Type B pancreatic cell (in vitro differentiated cells): ENCODE results near the gene LYPD4. TPM values are rescaled to one million over a fixed set of nuclear protein-coding genes. Genes with fewer than 3 reads are reported as not detected.

Source experiments
- DNase-seq: peaks from one replicate; pipeline ENCODE4 v3.0.0; 2021; ENCODE audit warnings: mixed read lengths; ENCODE audit not compliant: unreplicated experiment; ENCODE audit errors: extremely low spot score
- H3K27ac Mint-ChIP-seq: 2 replicates; pipeline ENCODE4 v1.8.0; 2021; ENCODE audit warnings: mild to moderate bottlenecking, mixed read lengths
- H3K27me3 Mint-ChIP-seq: 2 replicates; pipeline ENCODE4 v1.8.0; 2021; ENCODE audit warnings: mixed read lengths
- H3K36me3 Mint-ChIP-seq: 2 replicates; pipeline ENCODE4 v1.8.0; 2021; ENCODE audit warnings: mixed read lengths
- H3K4me1 Mint-ChIP-seq: one replicate; pipeline ENCODE4 v1.8.0; 2021; ENCODE audit warnings: mixed read lengths; ENCODE audit not compliant: unreplicated experiment
- H3K4me3 Mint-ChIP-seq: 2 replicates; pipeline ENCODE4 v1.8.0; 2021; ENCODE audit warnings: mild to moderate bottlenecking, mixed read lengths
- H3K9me3 Mint-ChIP-seq: 2 replicates; pipeline ENCODE4 v1.8.0; 2021; ENCODE audit warnings: mixed read lengths
- total RNA-seq: library from RNA; stranded (reverse); gene quantifications from 2 replicates; pipeline ENCODE4 v1.2.1, GENCODE V29; 2021; ENCODE audit warnings: low replicate concordance
- TF ChIP-seq, protein P1 (sequence below): fragments of 200-600 bp; sonication (generic); conservative IDR thresholded peaks from 2 replicates; pipeline ENCODE4 v1.5.0; 2021; ENCODE audit warnings: antibody characterized with exemption, mild to moderate bottlenecking

LYPD4 gene
- total RNA-seq, 1 donor from 2014 or later, result not detected

DNA sequence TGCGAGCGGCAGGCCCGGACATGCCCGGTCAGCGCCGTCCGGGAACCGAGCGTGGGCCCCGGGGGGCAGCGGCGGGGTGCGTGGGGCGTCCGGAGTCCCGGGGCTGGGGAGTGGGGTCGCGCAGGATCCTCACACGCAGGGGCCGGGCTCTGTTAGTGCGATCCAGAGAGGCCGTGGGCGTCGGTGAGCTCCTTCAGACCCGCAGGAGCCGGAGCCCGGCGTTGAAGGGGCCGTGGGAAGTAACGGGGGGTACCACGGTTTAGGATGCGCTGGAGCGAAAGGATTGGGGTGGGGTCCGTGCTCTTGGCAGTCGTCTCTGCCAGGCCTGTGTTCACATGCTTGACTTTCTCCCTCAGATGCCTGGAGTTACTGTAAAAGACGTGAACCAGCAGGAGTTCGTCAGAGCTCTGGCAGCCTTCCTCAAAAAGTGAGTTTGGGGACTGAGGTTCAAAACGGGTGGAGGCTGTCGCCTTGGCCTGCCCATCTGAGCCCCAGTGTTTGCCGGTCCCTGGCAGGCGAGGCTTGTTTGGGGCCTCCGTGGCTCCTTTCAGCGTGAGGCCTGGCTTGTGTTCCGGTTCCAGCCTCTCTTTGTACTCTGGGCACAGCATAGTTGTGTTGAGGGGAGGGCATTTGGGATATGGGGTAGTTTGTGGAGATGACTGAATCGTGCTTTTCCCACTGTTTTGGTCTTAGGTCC, 16.1 kb upstream of the LYPD4 start:
- H3K9me3 Mint-ChIP-seq, result no peaks in the 10 kb centered on the region
- peaks cover 13% of the 10 kb centered on the region for H3K27me3 Mint-ChIP-seq
- peaks cover 24% of the 10 kb centered on the region for H3K4me1 Mint-ChIP-seq
- no peak for DNase-seq
- H3K36me3 Mint-ChIP-seq, result peaks cover 36% of the 10 kb centered on the region
- peak overlapping the region; percentile 91 for H3K27ac Mint-ChIP-seq
- peak overlapping the region; percentile 95 for H3K4me3 Mint-ChIP-seq
- TF ChIP-seq, protein P1, sequence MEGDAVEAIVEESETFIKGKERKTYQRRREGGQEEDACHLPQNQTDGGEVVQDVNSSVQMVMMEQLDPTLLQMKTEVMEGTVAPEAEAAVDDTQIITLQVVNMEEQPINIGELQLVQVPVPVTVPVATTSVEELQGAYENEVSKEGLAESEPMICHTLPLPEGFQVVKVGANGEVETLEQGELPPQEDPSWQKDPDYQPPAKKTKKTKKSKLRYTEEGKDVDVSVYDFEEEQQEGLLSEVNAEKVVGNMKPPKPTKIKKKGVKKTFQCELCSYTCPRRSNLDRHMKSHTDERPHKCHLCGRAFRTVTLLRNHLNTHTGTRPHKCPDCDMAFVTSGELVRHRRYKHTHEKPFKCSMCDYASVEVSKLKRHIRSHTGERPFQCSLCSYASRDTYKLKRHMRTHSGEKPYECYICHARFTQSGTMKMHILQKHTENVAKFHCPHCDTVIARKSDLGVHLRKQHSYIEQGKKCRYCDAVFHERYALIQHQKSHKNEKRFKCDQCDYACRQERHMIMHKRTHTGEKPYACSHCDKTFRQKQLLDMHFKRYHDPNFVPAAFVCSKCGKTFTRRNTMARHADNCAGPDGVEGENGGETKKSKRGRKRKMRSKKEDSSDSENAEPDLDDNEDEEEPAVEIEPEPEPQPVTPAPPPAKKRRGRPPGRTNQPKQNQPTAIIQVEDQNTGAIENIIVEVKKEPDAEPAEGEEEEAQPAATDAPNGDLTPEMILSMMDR, result no peak

DNA sequence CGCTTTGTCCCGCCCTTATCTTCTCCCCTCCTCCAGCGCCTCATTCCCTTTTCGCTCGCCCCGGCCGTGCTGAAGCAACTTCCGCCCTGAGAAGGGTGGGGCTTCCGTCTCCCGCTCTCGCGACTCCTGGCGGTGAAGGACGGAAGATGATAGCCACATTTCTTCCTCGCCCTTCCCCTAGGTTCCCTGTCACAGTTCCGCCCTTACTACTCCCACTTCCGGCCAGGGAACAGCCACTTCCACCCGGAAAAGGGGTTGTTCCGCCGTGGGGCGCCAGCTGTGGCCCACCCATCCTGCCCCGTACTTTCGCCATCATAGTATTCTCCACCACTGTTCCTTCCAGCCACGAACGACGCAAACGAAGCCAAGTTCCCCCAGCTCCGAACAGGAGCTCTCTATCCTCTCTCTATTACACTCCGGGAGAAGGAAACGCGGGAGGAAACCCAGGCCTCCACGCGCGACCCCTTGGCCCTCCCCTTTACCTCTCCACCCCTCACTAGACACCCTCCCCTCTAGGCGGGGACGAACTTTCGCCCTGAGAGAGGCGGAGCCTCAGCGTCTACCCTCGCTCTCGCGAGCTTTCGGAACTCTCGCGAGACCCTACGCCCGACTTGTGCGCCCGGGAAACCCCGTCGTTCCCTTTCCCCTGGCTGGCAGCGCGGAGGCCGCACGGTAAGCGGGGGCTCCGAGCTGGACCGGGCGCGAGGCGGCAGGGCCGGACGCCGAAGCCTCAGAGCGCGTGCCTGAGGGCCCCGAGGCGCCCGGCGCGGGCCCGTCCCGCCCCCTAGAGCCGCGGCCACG, 15.3 kb upstream of the LYPD4 start, which contains the start of gene RPS19:
Gene RPS19 (plus strand): TSS at position 638 of the 801 bp plus-strand sequence. CDS start 520 bp downstream, outside the sequence.
- TF ChIP-seq, protein P1, result peak; percentile 81
- no peaks in the 10 kb centered on the region for H3K9me3 Mint-ChIP-seq
- peak; percentile 99 for DNase-seq
- peak within 1 kb of the TSS; percentile 99 for H3K27ac Mint-ChIP-seq
- H3K36me3 Mint-ChIP-seq, result peaks cover 36% of the 10 kb centered on the region
- H3K4me3 Mint-ChIP-seq, result peak within 1 kb of the TSS; percentile 95
- peaks cover 20% of the 10 kb centered on the region for H3K27me3 Mint-ChIP-seq
- peaks cover 24% of the 10 kb centered on the region for H3K4me1 Mint-ChIP-seq

DNA sequence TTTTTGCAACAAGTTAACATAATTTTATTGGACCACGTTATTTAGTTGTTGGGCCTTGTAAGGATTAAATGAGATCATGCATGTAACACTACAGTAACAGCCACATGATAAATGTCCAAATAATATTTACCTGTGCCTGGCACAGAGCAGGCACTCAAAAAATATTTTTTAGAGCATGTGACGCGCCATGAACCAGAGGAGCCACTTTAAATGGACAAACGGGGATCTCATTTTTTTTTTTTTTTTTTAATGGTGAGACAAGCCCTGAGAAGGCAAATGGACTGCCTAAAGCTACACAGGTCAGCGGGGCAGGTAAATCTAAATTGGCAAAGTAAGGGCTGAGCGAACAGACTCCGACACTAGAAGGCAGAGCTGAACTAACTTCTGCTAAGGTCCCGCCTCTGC, 14.7 kb upstream of the LYPD4 start:
- Mint-ChIP-seq H3K4me3 (peak overlapping the region; percentile 94), H3K27me3 (peaks cover 26% of the 10 kb centered on the region), H3K4me1 (peaks cover 18% of the 10 kb centered on the region), H3K9me3 (no peaks in the 10 kb centered on the region), H3K27ac (peak overlapping the region; percentile 99), H3K36me3 (peaks cover 31% of the 10 kb centered on the region)
- TF ChIP-seq, protein P1, result no peak
- no peak for DNase-seq

DNA sequence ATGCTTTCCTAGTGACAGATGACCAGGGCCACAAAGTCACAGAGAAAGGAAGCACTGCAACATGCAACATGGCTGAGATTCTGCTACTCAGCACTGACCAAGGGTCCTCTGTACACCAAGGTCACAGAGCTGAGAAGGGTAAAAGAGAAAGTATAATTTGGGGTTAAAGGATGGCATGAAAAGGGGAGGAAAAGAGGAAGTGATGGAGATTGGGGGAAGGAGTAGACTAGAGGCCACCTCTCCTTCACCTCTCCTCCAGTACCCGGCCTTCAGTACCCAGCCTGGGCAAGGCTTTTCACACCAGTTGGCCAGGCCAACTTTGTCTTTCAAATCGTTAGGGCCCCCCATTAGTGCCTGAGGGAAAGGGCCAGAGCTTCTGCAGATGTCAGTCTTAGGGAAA, 9.3 kb upstream of the LYPD4 start:
- Mint-ChIP-seq H3K4me1 (no peaks in the 10 kb centered on the region), H3K27ac (no peak overlapping the region), H3K9me3 (no peaks in the 10 kb centered on the region), H3K4me3 (no peak overlapping the region), H3K27me3 (peaks cover 77% of the 10 kb centered on the region), H3K36me3 (no peaks in the 10 kb centered on the region)
- no peak for DNase-seq
- TF ChIP-seq, protein P1, result no peak

DNA sequence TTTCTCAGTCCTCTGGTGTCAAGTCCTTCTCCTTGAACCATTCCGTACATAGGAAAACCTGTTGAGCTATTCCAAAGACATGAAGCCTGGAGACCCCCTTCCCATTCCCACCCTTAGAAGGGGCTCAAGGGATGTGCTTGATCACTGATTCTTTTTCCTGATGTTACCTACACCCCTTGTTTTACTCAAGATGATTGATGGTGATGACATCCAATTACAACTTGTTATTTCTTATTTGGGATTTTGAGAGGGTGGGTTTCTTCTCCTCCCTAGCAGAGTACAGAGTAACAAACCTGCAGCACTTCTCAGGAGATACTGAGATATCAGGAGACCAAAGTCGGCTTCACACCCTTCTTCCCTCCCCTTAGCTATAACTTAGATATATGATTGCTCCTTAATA, 8.9 kb upstream of the LYPD4 start:
- H3K27me3 Mint-ChIP-seq, result peaks cover 80% of the 10 kb centered on the region
- H3K4me1 Mint-ChIP-seq, result no peaks in the 10 kb centered on the region
- H3K9me3 Mint-ChIP-seq, result no peaks in the 10 kb centered on the region
- no peak overlapping the region for H3K4me3 Mint-ChIP-seq
- H3K27ac Mint-ChIP-seq, result no peak overlapping the region
- H3K36me3 Mint-ChIP-seq, result no peaks in the 10 kb centered on the region
- DNase-seq, result no peak
- TF ChIP-seq, protein P1, result no peak
